Erythroblast (primary cell): ENCODE measurements around the gene REXO4.

Source experiments
- GATA1 ChIP-seq: IDR thresholded peaks from 2 replicates; pipeline ENCODE4 v1.6.1; 2011; ENCODE audit warnings: low read depth, mild to moderate bottlenecking, control low read depth, low read length, moderate library complexity
- POLR2A ChIP-seq: IDR thresholded peaks from 2 replicates; pipeline ENCODE4 v1.6.1; 2011; ENCODE audit warnings: mild to moderate bottlenecking, low read length

GRCh38 chr9:133402689-133403088 lies 15.1 kb downstream of the REXO4 start:
- TF ChIP-seq POLR2A (no peak), GATA1 (no peak)
